H9 (cell line): ENCODE data around the gene ALOX15B. TPM values are rescaled to one million over a fixed set of nuclear protein-coding genes. Genes with fewer than 3 reads are reported as not detected.

Experiments
- DNase-seq: peaks from one replicate; pipeline ENCODE4 v3.0.0-alpha.2; 2017
- H2AFZ ChIP-seq: one replicate; pipeline ENCODE4 v1.6.1; 2013; ENCODE audit warnings: mild to moderate bottlenecking, low read length, control low read depth, moderate library complexity
- H2AK5ac ChIP-seq: 2 replicates; pipeline ENCODE4 v1.6.1; 2013; ENCODE audit warnings: low read length, control low read depth, mixed read lengths; ENCODE audit not compliant: insufficient read length
- H2BK120ac ChIP-seq: one replicate; pipeline ENCODE4 v1.6.1; 2013; ENCODE audit warnings: low read depth, mild to moderate bottlenecking, low read length, control low read depth, inconsistent platforms; ENCODE audit not compliant: poor library complexity, severe bottlenecking
- H2BK12ac ChIP-seq: 2 replicates; pipeline ENCODE4 v1.6.1; 2013; ENCODE audit warnings: low read length, control low read depth, mixed read lengths, low read depth; ENCODE audit not compliant: insufficient read length
- H2BK15ac ChIP-seq: 2 replicates; pipeline ENCODE4 v1.6.1; 2013; ENCODE audit warnings: low read depth, low read length, control low read depth
- H2BK20ac ChIP-seq: one replicate; pipeline ENCODE4 v1.6.1; 2013; ENCODE audit warnings: low read depth, mild to moderate bottlenecking, low read length, control low read depth, inconsistent platforms; ENCODE audit not compliant: poor library complexity, severe bottlenecking
- H2BK5ac ChIP-seq: 2 replicates; pipeline ENCODE4 v1.6.1; 2013; ENCODE audit warnings: low read length, control low read depth, mixed read lengths; ENCODE audit not compliant: insufficient read length
- H3K14ac ChIP-seq: 2 replicates; pipeline ENCODE4 v1.6.1; 2013; ENCODE audit warnings: low read length, control low read depth; ENCODE audit not compliant: insufficient read depth
- H3K18ac ChIP-seq: 2 replicates; pipeline ENCODE4 v1.6.1; 2013; ENCODE audit warnings: low read depth, mild to moderate bottlenecking, mixed read lengths, low read length, control low read depth; ENCODE audit not compliant: insufficient read length
- H3K23ac ChIP-seq: 2 replicates; pipeline ENCODE4 v1.6.1; 2013; ENCODE audit warnings: low read length, control low read depth, mixed read lengths, low read depth; ENCODE audit not compliant: insufficient read length
- H3K23me2 ChIP-seq: 2 replicates; pipeline ENCODE4 v1.6.1; 2013; ENCODE audit warnings: low read depth, mild to moderate bottlenecking, mixed read lengths, low read length, control low read depth; ENCODE audit not compliant: insufficient read length, poor library complexity, severe bottlenecking
- H3K27ac ChIP-seq: 2 replicates; pipeline ENCODE4 v1.5.1; 2013; ENCODE audit warnings: low read length, control low read depth, mixed read lengths, low read depth; ENCODE audit not compliant: insufficient read length
- H3K27me3 ChIP-seq: 2 replicates; pipeline ENCODE4 v1.6.1; 2013; ENCODE audit warnings: low read length, control low read depth, inconsistent platforms; ENCODE audit not compliant: insufficient read depth
- H3K4ac ChIP-seq: 2 replicates; pipeline ENCODE4 v1.6.1; 2013; ENCODE audit warnings: low read depth, mild to moderate bottlenecking, control low read depth, inconsistent platforms, low read length, moderate library complexity
- H3K4me1 ChIP-seq: 2 replicates; pipeline ENCODE4 v1.6.1; 2013; ENCODE audit warnings: low read length, control low read depth, inconsistent platforms; ENCODE audit not compliant: insufficient read depth
- H3K4me2 ChIP-seq: 2 replicates; pipeline ENCODE4 v1.6.1; 2013; ENCODE audit warnings: low read length, control low read depth, mixed read lengths; ENCODE audit not compliant: insufficient read length, insufficient read depth
- H3K56ac ChIP-seq: 2 replicates; pipeline ENCODE4 v1.6.1; 2013; ENCODE audit warnings: low read depth, mild to moderate bottlenecking, mixed read lengths, low read length, control low read depth; ENCODE audit not compliant: insufficient read length
- H3K79me1 ChIP-seq: 2 replicates; pipeline ENCODE4 v1.6.1; 2013; ENCODE audit warnings: low read depth, mild to moderate bottlenecking, moderate library complexity, low read length, control low read depth, inconsistent platforms; ENCODE audit not compliant: insufficient read depth, poor library complexity, severe bottlenecking
- H3K79me2 ChIP-seq: 2 replicates; pipeline ENCODE4 v1.6.1; 2013; ENCODE audit warnings: low read length, control low read depth, inconsistent platforms; ENCODE audit not compliant: insufficient read depth
- H3K9ac ChIP-seq: 2 replicates; pipeline ENCODE4 v1.6.1; 2013; ENCODE audit warnings: low read length, control low read depth, mixed read lengths; ENCODE audit not compliant: insufficient read length; ENCODE audit errors: extremely low read depth
- H3K9me3 ChIP-seq: one replicate; pipeline ENCODE4 v1.6.1; 2013; ENCODE audit warnings: low read depth, low read length, inconsistent platforms; ENCODE audit not compliant: control insufficient read depth
- H3T11ph ChIP-seq: one replicate; pipeline ENCODE4 v1.6.1; 2013; ENCODE audit warnings: mild to moderate bottlenecking, low read length, control low read depth, inconsistent platforms
- H4K20me1 ChIP-seq: one replicate; pipeline ENCODE4 v1.6.1; 2013; ENCODE audit not compliant: control insufficient read depth, insufficient read length, insufficient read depth
- H4K5ac ChIP-seq: 2 replicates; pipeline ENCODE4 v1.6.1; 2013; ENCODE audit warnings: low read depth, mild to moderate bottlenecking, mixed read lengths, low read length, control low read depth; ENCODE audit not compliant: insufficient read length
- H4K8ac ChIP-seq: replicated peaks from 2 replicates; pipeline ENCODE4 v1.6.1; 2013; ENCODE audit warnings: low read length, control low read depth, mixed read lengths, low read depth; ENCODE audit not compliant: insufficient read length
- H4K91ac ChIP-seq: 2 replicates; pipeline ENCODE4 v1.6.1; 2013; ENCODE audit warnings: low read depth, mild to moderate bottlenecking, moderate library complexity, mixed read lengths, low read length, control low read depth; ENCODE audit not compliant: insufficient read length
- H3K27ac Mint-ChIP-seq, 3 experiments: 2 replicates in 2 of 3; 3 replicates in 1 of 3; pipeline ENCODE4 v1.8.0; 2020 to 2021; ENCODE audit warnings: mixed read lengths in 3 of 3, mild to moderate bottlenecking in 1 of 3, moderate library complexity in 1 of 3
- H3K27me3 Mint-ChIP-seq: 2 replicates; pipeline ENCODE4 v1.8.0; 2021; ENCODE audit warnings: low read depth, mild to moderate bottlenecking, moderate library complexity, mixed read lengths
- H3K36me3 Mint-ChIP-seq, 3 experiments: 2 replicates in 2 of 3; 3 replicates in 1 of 3; pipeline ENCODE4 v1.8.0; 2020 to 2021; ENCODE audit warnings: low read depth in 3 of 3, mixed read lengths in 3 of 3; ENCODE audit not compliant: insufficient read depth in 1 of 3
- H3K4me1 Mint-ChIP-seq, 2 experiments: 2 replicates each; pipeline ENCODE4 v1.8.0; 2020; ENCODE audit warnings: mixed read lengths in 2 of 2
- H3K4me3 Mint-ChIP-seq, 2 experiments: 2 replicates in 1 of 2; 3 replicates in 1 of 2; pipeline ENCODE4 v1.8.0; 2020 to 2021; ENCODE audit warnings: mild to moderate bottlenecking in 2 of 2, mixed read lengths in 2 of 2, moderate library complexity in 1 of 2
- H3K9me3 Mint-ChIP-seq, 2 experiments: 2 replicates in 1 of 2; 3 replicates in 1 of 2; pipeline ENCODE4 v1.8.0; 2020; ENCODE audit warnings: mild to moderate bottlenecking in 2 of 2, mixed read lengths in 2 of 2, moderate library complexity in 1 of 2
- CTCF ChIP-seq: fragments of 200-600 bp; sonication (generic); conservative IDR thresholded peaks from 3 replicates; pipeline ENCODE4 v1.8.0; 2021; ENCODE audit warnings: antibody characterized with exemption, mild to moderate bottlenecking
- WGBS: extraction: QIAGEN DNeasy Blood & Tissue Kit; methylation state at CpG from one replicate; pipeline ENCODE4 v1.1.7; 2013; ENCODE audit warnings: missing lambda C conversion rate, low lambda C conversion rate, mixed read lengths; ENCODE audit not compliant: insufficient read length; ENCODE audit errors: extremely low coverage; 5-methylcytosine and 5-hydroxymethylcytosine counted together
- total RNA-seq: library from RNA; stranded (reverse); gene quantifications from 2 replicates; pipeline ENCODE4 v1.2.1, GENCODE V29; 2021

ALOX15B gene
- total RNA-seq, 1 experiment from 2014 or later = not detected

- no peak overlapping the region for H2BK5ac ChIP-seq
- no peaks in the 10 kb centered on the region for H4K20me1 ChIP-seq
- H3K79me1 ChIP-seq = no peaks in the 10 kb centered on the region
- no peak overlapping the region for H3T11ph ChIP-seq
- DNase-seq = no peak
- H3K79me2 ChIP-seq = no peaks in the 10 kb centered on the region
- H3K4me2 ChIP-seq = no peak overlapping the region
- no peak overlapping the region for H2BK120ac ChIP-seq
- H4K91ac ChIP-seq = no peak overlapping the region
- H3K9me3 Mint-ChIP-seq = no peaks in the 10 kb centered on the region
- H4K5ac ChIP-seq = no peak overlapping the region
- no peak overlapping the region for H3K4ac ChIP-seq
- no peak overlapping the region for H3K56ac ChIP-seq
- H3K4me1 ChIP-seq = no peaks in the 10 kb centered on the region
- no peak overlapping the region; a peak in 1 of 7 replicates for H3K27ac Mint-ChIP-seq
- H2AFZ ChIP-seq = no peak overlapping the region
- H2BK20ac ChIP-seq = no peak overlapping the region
- H3K27me3 Mint-ChIP-seq = peaks cover 29% of the 10 kb centered on the region
- no peak overlapping the region for H2BK12ac ChIP-seq
- H3K23me2 ChIP-seq = no peaks in the 10 kb centered on the region
- no peaks in the 10 kb centered on the region for H3K9me3 ChIP-seq
- H3K18ac ChIP-seq = no peak overlapping the region
- H3K4me1 Mint-ChIP-seq = 0 out of 4 replicates have a peak, but pooled peaks cover 0 to 1% of the 10 kb centered on the region in 2 experiments
- no peak overlapping the region for H3K27ac ChIP-seq
- H3K36me3 Mint-ChIP-seq = no peaks in the 10 kb centered on the region
- H3K27me3 ChIP-seq = no peaks in the 10 kb centered on the region
- H2BK15ac ChIP-seq = no peak overlapping the region
- H3K9ac ChIP-seq = no peak overlapping the region
- H3K23ac ChIP-seq = no peak overlapping the region
- TF ChIP-seq CTCF = no peak
- H3K14ac ChIP-seq = no peak overlapping the region
- no peak overlapping the region for H4K8ac ChIP-seq
- no peak overlapping the region for H3K4me3 Mint-ChIP-seq
- no CpG with 5 or more reads among the region's 7 CpGs for WGBS
- H2AK5ac ChIP-seq = no peak overlapping the region
These were observed 13.0 kb downstream of the ALOX15B start for GRCh38 chr17:8051831-8052230.
